Kidney (tissue), 14 donors: Measurements from ENCODE around the gene WDR74. TPM values are rescaled to one million over a fixed set of nuclear protein-coding genes. Genes with fewer than 3 reads are reported as not detected.

Source experiments
- DNase-seq, 5 donors: peaks; one replicate each; pipeline ENCODE4 v3.0.0-alpha.2; 2013 to 2020
- FAIRE-seq: peaks from 2 replicates; lab custom pipeline; 2012; peaks lifted over from hg19 to GRCh38; lab: Jason Lieb, UNC
- H3K27ac ChIP-seq, 2 donors: one replicate each; pipeline ENCODE4 v1.7.0; 2013; ENCODE audit warnings: low read depth in 2 of 2, low read length in 2 of 2, inconsistent platforms in 1 of 2
- H3K27me3 ChIP-seq: one replicate; pipeline ENCODE4 v1.7.1; 2013; ENCODE audit warnings: low read length, inconsistent platforms; ENCODE audit not compliant: control insufficient read depth, insufficient read depth
- H3K36me3 ChIP-seq, 3 donors: one replicate each; pipeline versions ENCODE4 v1.7.0 to v1.7.1; 2013; ENCODE audit warnings: low read length in 3 of 3, control low read depth in 1 of 3, inconsistent platforms in 1 of 3; ENCODE audit not compliant: insufficient read depth in 3 of 3, control insufficient read depth in 2 of 3
- H3K4me1 ChIP-seq, 3 donors: one replicate each; pipeline versions ENCODE4 v1.7.0 to v1.7.1; 2013; ENCODE audit warnings: low read length in 3 of 3, inconsistent platforms in 1 of 3, low read depth in 1 of 3; ENCODE audit not compliant: control insufficient read depth in 2 of 3, insufficient read depth in 2 of 3
- H3K4me3 ChIP-seq, 3 donors: one replicate each; pipeline versions ENCODE4 v1.7.0 to v1.8.1; 2013; ENCODE audit warnings: low read length in 3 of 3, control low read depth in 1 of 3, inconsistent platforms in 1 of 3
- H3K9ac ChIP-seq, 3 donors: one replicate each; pipeline versions ENCODE4 v1.7.0 to v1.7.1; 2013; ENCODE audit warnings: low read length in 3 of 3, control low read depth in 1 of 3, inconsistent platforms in 1 of 3
- H3K9me3 ChIP-seq, 3 donors: one replicate each; pipeline versions ENCODE4 v1.7.0 to v1.7.1; 2013; ENCODE audit warnings: low read length in 3 of 3, control low read depth in 1 of 3, inconsistent platforms in 1 of 3; ENCODE audit not compliant: control insufficient read depth in 2 of 3, insufficient read depth in 1 of 3
- intact Hi-C: fragments of 100-400 bp; cut with DNase I; formaldehyde crosslinking; loops from one replicate; pipeline ENCODE4 v1.11.1; 2022
- polyA plus RNA-seq: library from polyadenylated mRNA; stranded (reverse); fragments of 350-450 nt; fragmentation: Illumina TruSeq; extraction: RNeasy Lipid Tissue Mini Kit (QIAGEN cat#74804); gene quantifications from one replicate; pipeline ENCODE4 v1.2.3, GENCODE V29; 2014; ENCODE audit warnings: low read depth, low replicate concordance; ENCODE audit not compliant: insufficient read depth
- total RNA-seq: library from RNA; stranded (reverse); fragmentation: NEBNext Ultra II Directional; extraction: Animal tissue kit (Norgen Biotek cat#: 25700); gene quantifications from one replicate; pipeline ENCODE4 v1.2.1, GENCODE V29; 2021
- TF ChIP-seq, protein P1 (sequence below): IDR thresholded peaks from 3 replicates; pipeline ENCODE4 v1.5.1; 2012; ENCODE audit warnings: mild to moderate bottlenecking, moderate library complexity, borderline replicate concordance; ENCODE audit not compliant: insufficient read depth; ENCODE audit errors: extremely low read depth
- donor health status: control.
- donor health status: control.
- donor health status: control.
- donor health status: control.
- donor health status: control.
- donor health status: DM: yes; HTN: yes; CAD: no.
- donor health status: Normal renal cell carcinoma (clear cell type).

Gene WDR74
- total and polyA plus RNA-seq, 2 donors from 2014 or later: 38.5 to 48.9 TPM

DNA sequence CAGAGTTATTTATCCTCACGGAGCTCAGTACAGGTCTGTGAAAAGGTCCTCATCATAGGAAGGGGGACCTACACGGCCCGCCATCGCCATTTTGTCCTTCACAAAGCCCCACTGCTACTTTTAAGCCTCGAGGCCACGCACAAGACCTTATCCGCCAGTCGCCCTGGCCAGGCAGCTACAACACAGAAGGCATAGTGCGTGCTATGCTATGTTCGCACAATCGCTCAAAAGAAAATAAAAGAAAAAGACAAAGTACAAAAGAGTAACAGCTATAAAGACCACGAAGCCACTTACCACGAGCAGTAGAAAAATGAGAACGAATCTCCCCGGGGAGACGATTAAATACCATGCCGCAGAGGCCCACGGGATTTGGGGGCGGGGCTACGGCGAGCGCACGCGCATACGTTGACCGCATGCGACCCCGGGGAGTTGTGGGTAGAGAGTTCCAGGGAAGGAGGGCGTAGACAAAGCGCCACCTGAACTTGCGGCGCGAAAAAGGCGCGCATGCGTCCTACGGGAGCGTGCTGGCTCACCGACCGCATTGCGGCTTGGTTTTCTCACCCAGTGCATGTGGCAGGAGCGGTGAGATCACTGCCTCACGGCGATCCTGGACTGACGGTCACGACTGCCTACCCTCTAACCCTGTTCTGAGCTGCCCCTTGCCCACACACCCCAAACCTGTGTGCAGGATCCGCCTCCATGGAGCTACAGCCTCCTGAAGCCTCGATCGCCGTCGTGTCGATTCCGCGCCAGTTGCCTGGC, 16.4 kb upstream of the WDR74 start:
- intact Hi-C loops: no loop called here

DNA sequence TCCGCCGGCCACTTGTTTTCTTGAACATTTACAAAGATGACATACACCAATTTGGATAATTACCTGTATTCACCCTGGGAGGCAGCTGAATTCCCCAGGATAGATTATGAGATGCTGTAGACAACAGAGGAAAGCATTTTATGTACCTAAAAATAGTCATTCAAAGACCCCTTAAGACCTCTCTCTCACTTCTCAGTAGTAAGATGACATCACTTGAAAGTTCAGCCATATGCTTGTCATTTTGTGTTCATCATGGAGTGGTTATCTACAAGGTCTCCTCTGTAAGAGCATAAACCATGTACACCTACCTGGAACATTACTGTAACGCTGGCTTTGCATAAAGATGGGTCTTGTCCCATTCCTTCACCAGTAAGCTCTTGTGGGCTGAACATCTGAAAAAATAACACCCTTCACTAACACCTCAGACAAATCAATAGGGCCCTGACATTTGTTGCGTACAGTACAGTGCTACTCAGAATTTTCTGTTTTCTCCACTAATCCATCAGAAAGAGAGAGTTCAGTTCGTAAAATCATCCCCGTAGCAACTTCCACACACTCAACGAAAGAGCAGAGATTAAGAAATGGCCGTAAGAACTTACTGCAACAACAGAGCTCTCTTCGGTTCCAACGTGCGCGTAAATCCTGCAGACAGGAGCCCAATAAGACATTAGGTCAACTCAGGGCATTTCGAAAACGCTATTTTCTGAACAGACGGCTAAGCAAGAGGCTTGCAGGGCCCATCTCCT, 15.6 kb upstream of the WDR74 start:
- H3K27me3 ChIP-seq: no peaks in the 10 kb centered on the region
- TF ChIP-seq, protein P1, sequence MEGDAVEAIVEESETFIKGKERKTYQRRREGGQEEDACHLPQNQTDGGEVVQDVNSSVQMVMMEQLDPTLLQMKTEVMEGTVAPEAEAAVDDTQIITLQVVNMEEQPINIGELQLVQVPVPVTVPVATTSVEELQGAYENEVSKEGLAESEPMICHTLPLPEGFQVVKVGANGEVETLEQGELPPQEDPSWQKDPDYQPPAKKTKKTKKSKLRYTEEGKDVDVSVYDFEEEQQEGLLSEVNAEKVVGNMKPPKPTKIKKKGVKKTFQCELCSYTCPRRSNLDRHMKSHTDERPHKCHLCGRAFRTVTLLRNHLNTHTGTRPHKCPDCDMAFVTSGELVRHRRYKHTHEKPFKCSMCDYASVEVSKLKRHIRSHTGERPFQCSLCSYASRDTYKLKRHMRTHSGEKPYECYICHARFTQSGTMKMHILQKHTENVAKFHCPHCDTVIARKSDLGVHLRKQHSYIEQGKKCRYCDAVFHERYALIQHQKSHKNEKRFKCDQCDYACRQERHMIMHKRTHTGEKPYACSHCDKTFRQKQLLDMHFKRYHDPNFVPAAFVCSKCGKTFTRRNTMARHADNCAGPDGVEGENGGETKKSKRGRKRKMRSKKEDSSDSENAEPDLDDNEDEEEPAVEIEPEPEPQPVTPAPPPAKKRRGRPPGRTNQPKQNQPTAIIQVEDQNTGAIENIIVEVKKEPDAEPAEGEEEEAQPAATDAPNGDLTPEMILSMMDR: no peak
- peaks cover 18 to 28% (median 18%) of the 10 kb centered on the region in 3 donors for H3K36me3 ChIP-seq
- H3K9me3 ChIP-seq: no peaks in the 10 kb centered on the region
- peak overlapping the region; percentile 87 to 95 (median 90) for H3K9ac ChIP-seq
- H3K27ac ChIP-seq: peak overlapping the region; percentile 30 to 71
- peak overlapping the region; percentile 89 to 99 (median 89) for H3K4me3 ChIP-seq
- FAIRE-seq: no peak
- DNase-seq: no peak
- peaks cover 7 to 22% (median 9%) of the 10 kb centered on the region in 3 donors for H3K4me1 ChIP-seq
- intact Hi-C loops: no loop called here

More for the DNA sequence above, 16.4 kb upstream of the WDR74 start:
- peak overlapping the region; percentile 89 to 99 (median 89) for H3K4me3 ChIP-seq
- H3K4me1 ChIP-seq: peaks cover 7 to 22% (median 9%) of the 10 kb centered on the region in 3 donors
- peak overlapping the region; percentile 88 to 95 (median 90) for H3K9ac ChIP-seq
- H3K36me3 ChIP-seq: peaks cover 18 to 28% (median 18%) of the 10 kb centered on the region in 3 donors
- peak overlapping the region; percentile 30 to 71 for H3K27ac ChIP-seq
- H3K27me3 ChIP-seq: no peaks in the 10 kb centered on the region
- no peaks in the 10 kb centered on the region for H3K9me3 ChIP-seq
- DNase-seq (peak; percentile 98 to 99 (median 99)), FAIRE-seq (peak; percentile 33)
- TF ChIP-seq, protein P1: no peak

DNA sequence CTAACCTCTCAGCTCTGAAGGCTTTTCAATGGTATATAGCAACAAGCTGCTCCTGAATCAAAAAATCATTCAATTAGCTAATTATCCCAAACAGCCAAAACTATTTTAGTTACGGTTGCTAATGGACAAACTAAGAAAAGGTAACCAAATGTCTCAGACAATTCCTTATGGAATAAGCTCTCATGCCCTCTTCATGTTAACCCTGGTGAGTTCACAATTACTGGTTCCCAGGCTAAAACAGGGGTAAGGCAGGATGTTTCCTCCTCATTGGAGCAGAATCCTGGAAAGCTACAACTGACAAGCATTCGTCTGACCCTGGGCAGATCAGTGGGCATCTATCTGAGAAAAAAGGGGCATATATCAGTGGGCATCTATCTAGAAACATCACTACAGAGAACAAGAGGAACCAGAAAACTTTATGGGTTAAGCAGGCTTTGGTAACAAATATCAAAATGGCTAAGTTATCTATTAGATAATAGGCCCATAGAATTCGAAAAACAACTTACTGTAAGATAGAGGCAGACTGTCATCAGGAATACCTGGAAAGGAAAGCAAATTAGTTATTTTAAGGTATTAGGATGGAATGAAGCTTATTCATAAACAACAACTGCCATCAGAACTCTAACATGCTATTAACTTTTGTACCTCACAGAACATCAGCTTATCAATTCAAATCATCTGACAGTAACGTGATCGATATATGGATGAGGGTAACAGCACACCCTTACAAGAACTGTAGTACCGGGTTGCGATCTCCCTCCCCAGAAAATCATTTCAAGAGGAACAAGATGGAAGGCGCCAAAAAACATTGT, 14.8 kb upstream of the WDR74 start:
- TF ChIP-seq, protein P1: no peak
- no peaks in the 10 kb centered on the region for H3K9me3 ChIP-seq
- H3K27ac ChIP-seq: no peak overlapping the region
- no peaks in the 10 kb centered on the region for H3K27me3 ChIP-seq
- H3K36me3 ChIP-seq: peaks cover 18 to 28% (median 18%) of the 10 kb centered on the region in 3 donors
- peaks cover 7 to 22% (median 9%) of the 10 kb centered on the region in 3 donors for H3K4me1 ChIP-seq
- peak overlapping the region; percentile 87 to 95 (median 90) for H3K9ac ChIP-seq
- FAIRE-seq: no peak
- no peak for DNase-seq
- intact Hi-C loops: no loop called here
- H3K4me3 ChIP-seq: peak overlapping the region; percentile 89 to 99 (median 89)
